OCI-LY3 (cell line): ENCODE results near the gene UPB1.

Experiments used
- CTCF ChIP-seq: fragments of 200-600, 300-600 bp; sonication (generic); IDR thresholded peaks from 2 replicates; pipeline ENCODE4 v1.5.1; 2014; ENCODE audit warnings: antibody characterized with exemption, low read length, low read depth
- EZH2phosphoT487 ChIP-seq: fragments of 200-600 bp; shearing (Covaris generic); IDR thresholded peaks from 2 replicates; pipeline ENCODE4 v1.6.1; 2018; ENCODE audit warnings: antibody characterized with exemption, mixed run types, low read depth

GRCh38 chr22:24481641-24482040 lies 13.5 kb upstream of the UPB1 start:
- TF ChIP-seq CTCF (no peak), EZH2phosphoT487 (no peak)
